ENCODE data around the gene RBMS3.

- TF ChIP-seq CTCF (conservative IDR thresholded peaks at IDR 0.05; ENCODE audit: low read depth in 2 of 2) (no peak), REST (IDR thresholded peaks at IDR 0.05; ENCODE audit: unreplicated experiment) (no peak), POLR2AphosphoS5 (IDR thresholded peaks at IDR 0.05; ENCODE audit: low read depth) (no peak), EZH2 (IDR thresholded peaks at IDR 0.05; ENCODE audit: low read depth, unreplicated experiment) (no peak), EZH2phosphoT487 (IDR thresholded peaks at IDR 0.05; ENCODE audit: unreplicated experiment) (no peak), ETS1 (IDR thresholded peaks at IDR 0.05) (no peak), STAT1 (IDR thresholded peaks at IDR 0.05; ENCODE audit: unreplicated experiment) (no peak), CREB1 (CRISPR knock-in tag; IDR thresholded peaks at IDR 0.05; ENCODE audit: low read depth) (no peak), ZNF462 (CRISPR knock-in tag; IDR thresholded peaks at IDR 0.05) (no peak)
Observed at GRCh38 chr3:29379097-29379496, 98.2 kb downstream of the RBMS3 start.
